Subcutaneous adipose tissue (tissue), 4 donors: ENCODE results near the gene SOX10. TPM values are rescaled to one million over a fixed set of nuclear protein-coding genes. Genes with fewer than 3 reads are reported as not detected.

Experiments used
- total RNA-seq, 4 donors: library from RNA; depleted of rRNA; stranded (reverse); fragments of >200 nt; gene quantifications; one replicate each; pipeline ENCODE4 v1.1.0, GENCODE V29; 2016
- TF ChIP-seq, protein P1 (sequence below): fragments of 450-650 bp; IDR thresholded peaks from one replicate; pipeline ENCODE4 v1.5.1; 2016; ENCODE audit warnings: low read depth, mild to moderate bottlenecking, control low read depth, antibody characterized with exemption, moderate library complexity

SOX10 gene
- total RNA-seq, 4 donors from 2014 or later = 0.19 TPM; not detected in 3

DNA sequence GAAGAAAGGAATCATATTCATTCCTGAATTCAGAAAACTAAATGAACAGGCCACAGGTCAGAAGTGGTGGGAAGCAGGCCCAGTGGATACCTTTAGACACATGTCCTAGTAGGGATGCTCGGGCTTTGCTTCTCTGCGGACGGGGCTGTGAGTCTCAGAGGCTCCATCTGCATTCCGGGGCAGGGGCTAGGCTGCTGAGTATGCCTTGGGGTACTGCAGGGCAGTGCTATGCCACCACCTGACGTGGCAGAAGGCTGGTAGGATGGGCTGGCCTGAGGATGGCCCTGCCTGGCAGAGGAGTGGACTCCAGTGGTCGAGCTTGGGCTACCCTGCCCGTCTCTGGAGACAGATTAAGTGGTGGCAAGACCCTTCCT, 40.5 kb downstream of the SOX10 start:
- TF ChIP-seq, protein P1, sequence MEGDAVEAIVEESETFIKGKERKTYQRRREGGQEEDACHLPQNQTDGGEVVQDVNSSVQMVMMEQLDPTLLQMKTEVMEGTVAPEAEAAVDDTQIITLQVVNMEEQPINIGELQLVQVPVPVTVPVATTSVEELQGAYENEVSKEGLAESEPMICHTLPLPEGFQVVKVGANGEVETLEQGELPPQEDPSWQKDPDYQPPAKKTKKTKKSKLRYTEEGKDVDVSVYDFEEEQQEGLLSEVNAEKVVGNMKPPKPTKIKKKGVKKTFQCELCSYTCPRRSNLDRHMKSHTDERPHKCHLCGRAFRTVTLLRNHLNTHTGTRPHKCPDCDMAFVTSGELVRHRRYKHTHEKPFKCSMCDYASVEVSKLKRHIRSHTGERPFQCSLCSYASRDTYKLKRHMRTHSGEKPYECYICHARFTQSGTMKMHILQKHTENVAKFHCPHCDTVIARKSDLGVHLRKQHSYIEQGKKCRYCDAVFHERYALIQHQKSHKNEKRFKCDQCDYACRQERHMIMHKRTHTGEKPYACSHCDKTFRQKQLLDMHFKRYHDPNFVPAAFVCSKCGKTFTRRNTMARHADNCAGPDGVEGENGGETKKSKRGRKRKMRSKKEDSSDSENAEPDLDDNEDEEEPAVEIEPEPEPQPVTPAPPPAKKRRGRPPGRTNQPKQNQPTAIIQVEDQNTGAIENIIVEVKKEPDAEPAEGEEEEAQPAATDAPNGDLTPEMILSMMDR = no peak

DNA sequence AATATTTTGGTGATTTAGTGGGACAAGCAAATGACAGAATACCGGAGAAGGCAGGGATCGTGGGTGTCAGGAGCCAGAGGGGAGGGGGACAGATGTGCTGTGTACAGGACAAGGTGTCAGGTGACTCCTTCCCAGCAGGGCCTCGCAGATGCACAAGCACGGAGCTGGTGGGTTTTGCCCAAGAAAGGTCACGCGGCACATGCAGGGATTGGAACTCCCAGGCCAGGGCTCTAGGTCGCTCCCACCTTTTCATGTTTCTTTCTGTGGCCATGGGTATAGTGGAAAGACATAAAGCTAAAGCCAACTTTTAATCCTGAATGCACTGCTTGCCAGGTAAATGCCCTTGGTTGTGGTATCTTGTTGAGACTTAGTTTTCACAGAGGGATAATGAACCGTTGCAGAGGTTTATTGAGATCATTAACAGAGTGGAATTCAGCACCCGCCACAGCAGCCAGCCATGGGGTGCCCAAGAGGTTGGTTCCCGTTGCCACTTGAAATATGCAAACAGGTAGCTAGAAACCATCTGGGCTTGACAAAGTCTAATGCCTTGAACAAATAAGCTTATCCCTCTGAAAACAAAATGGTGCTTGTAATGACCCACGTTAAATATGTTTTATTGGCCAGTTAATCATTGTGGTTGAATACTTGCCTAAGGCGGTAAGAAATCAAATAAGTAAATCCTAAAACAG, 41.1 kb downstream of the SOX10 start:
- TF ChIP-seq, protein P1 = no peak

DNA sequence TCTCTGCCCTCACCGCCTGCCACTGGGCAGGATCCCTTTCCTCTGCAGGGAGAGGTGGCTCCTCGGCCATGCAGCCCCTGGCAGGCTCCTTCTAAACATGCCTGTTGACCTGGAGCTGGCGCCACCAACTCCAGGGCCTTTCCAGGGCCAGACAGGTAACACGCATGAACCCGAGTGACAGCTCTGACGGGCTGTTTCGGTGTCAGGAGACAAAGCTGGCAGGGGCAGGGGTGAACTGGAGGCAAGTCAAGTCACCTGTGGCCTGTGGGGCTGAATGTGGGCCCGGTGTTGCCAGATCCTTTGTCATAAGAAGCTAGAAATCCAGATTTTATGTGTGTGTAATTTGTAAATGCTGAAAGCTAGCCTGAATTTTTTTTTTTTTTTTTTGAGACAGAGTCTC, 42.2 kb downstream of the SOX10 start:
- TF ChIP-seq, protein P1 = no peak

DNA sequence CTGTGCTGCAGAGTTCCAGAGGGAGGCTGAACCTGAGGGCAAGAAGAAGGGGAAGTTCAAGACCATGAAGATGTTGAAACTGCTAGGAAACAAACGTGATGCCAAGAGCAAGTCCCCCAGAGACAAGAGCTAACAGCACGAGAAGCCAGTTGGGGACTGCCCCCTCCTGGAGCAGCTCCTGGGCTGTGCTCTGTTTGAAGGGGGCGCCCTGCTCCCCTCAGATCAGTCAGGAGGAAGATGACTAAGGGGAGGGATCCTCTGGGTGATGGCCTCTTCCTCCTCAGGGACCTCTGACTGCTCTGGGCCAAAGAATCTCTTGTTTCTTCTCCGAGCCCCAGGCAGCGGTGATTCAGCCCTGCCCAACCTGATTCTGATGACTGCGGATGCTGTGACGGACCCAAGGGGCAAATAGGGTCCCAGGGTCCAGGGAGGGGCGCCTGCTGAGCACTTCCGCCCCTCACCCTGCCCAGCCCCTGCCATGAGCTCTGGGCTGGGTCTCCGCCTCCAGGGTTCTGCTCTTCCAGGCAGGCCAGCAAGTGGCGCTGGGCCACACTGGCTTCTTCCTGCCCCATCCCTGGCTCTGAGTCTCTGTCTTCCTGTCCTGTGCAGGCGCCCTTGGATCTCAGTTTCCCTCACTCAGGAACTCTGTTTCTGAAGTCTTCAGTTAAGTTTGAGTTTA, 43.5 kb downstream of the SOX10 start:
- TF ChIP-seq, protein P1 = no peak

DNA sequence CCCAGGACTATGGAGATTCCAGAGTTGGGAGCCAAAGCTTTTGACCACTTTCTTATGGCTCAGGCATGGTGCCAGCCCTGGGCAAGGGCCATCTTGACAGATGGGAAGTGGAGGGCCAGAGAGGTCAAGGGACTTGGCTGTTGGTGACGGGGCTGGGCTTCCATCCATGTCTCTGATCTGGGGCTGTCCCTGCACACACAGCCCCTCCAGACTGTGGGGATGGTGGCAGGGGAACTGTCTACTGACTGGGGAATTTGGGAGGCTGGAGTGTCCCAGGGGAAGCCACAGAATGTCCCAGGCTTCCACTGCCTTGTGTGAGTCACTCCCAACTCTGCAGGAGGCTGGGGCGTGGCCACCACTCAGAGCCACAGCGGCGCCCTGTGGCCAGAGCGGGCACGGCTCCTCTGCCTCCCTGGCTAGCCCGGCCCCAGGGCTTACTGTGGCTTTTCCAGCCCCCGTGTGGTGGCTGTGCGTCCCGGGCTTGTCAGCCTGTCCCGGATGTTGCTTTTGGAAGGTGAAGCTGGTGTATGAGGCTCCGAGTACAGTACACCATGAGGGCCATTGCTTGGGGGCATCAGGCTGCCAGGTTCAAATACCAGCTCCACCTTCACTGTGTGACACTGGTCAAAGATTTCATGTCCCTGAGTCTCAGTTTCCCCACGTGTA, 50.5 kb downstream of the SOX10 start:
- TF ChIP-seq, protein P1 = no peak

DNA sequence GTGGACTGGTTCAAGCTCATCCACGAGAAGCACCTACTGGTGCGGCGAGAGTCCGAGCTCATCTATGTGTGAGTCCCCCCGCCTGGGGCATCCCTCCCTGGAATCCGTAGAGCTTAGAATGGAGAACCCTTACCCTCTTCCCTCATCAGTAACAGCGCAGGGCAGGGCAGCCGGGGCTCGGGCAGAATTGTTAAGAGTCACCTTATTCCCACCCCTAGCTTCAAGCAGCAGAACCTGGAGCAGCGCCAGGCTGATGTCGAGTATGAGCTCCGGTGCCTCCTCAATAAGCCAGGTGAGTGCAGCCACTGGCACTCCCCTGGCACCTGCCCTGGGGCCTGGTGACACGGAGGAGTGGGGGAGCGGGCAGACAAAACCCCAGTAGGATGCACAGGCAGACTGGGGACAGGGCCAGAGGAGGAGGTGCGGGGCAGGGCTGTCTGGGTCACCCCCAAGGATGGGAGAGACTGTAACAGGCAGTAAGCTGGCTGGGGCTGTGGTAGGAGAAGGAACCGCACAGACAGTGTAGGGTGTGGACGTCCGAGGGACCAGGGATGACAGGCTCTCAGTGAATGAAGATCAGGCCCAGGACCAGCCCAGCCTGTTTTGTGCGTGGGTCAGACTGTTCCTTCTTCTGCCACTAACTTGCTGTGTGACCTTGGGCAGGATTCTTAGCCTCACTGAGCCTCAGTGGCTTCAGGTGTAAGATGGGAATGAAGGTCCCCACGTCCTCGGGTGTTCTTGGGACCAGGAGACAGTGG, 51.4 kb downstream of the SOX10 start:
- TF ChIP-seq, protein P1 = no peak

DNA sequence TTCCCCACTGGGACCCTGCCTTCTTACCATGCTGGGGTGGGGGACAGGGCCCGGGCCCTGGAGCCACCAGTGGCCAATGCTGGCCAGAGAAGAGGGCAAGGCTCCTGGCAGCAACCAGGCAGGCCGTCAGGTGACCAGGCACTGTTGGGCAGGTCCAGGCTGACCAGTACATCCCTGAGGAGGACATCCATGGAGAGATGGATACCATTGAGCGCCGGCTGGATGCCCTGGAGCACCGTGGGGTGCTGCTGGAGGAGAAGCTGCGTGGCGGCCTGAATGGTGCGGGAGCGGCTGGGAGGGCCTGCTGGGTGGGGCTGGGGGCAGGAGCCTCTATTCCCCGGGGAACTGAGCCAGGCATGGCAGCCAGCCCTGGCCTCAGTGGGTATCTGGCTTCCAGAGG, 52.0 kb downstream of the SOX10 start:
- TF ChIP-seq, protein P1 = no peak
